AG09309 (cell line): ENCODE measurements around the gene HES1.

Experiments
- DNase-seq: peaks from one replicate; pipeline ENCODE4 v3.0.0-alpha.2; 2010; ENCODE audit warnings: low read depth
- H3K4me3 ChIP-seq: 2 replicates; pipeline ENCODE4 v1.5.1; 2011; ENCODE audit warnings: mild to moderate bottlenecking, low read depth, low read length, moderate library complexity; ENCODE audit not compliant: control insufficient read depth
- TF ChIP-seq, protein P1 (sequence below): IDR thresholded peaks from 2 replicates; pipeline ENCODE4 v1.5.1; 2011; ENCODE audit warnings: mild to moderate bottlenecking, low read depth, low read length, inconsistent platforms; ENCODE audit not compliant: insufficient read depth, control insufficient read depth; ENCODE audit errors: missing control alignments

HES1 gene

DNA sequence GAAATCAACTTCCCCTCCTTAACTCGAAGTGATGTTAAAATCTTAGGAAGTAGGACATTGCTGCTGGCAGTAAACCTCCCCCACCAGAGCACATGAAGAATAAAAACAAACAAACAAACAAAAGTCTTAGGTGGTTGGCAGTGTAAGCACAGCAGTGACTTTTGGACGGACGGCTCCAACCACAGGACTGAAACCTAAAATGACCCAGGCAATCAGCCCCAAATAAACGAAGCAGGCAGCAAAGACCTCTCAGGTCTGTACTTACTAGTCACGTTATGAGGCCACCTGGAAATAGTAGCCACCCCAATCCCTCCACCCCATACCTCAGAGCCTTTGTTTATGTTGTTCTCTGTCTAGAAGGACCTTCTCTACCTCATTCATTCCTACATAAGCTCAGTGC, 33.5 kb upstream of the HES1 start:
- TF ChIP-seq, protein P1, sequence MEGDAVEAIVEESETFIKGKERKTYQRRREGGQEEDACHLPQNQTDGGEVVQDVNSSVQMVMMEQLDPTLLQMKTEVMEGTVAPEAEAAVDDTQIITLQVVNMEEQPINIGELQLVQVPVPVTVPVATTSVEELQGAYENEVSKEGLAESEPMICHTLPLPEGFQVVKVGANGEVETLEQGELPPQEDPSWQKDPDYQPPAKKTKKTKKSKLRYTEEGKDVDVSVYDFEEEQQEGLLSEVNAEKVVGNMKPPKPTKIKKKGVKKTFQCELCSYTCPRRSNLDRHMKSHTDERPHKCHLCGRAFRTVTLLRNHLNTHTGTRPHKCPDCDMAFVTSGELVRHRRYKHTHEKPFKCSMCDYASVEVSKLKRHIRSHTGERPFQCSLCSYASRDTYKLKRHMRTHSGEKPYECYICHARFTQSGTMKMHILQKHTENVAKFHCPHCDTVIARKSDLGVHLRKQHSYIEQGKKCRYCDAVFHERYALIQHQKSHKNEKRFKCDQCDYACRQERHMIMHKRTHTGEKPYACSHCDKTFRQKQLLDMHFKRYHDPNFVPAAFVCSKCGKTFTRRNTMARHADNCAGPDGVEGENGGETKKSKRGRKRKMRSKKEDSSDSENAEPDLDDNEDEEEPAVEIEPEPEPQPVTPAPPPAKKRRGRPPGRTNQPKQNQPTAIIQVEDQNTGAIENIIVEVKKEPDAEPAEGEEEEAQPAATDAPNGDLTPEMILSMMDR, result no peak
- DNase-seq, result no peak
- no peak overlapping the region for H3K4me3 ChIP-seq

DNA sequence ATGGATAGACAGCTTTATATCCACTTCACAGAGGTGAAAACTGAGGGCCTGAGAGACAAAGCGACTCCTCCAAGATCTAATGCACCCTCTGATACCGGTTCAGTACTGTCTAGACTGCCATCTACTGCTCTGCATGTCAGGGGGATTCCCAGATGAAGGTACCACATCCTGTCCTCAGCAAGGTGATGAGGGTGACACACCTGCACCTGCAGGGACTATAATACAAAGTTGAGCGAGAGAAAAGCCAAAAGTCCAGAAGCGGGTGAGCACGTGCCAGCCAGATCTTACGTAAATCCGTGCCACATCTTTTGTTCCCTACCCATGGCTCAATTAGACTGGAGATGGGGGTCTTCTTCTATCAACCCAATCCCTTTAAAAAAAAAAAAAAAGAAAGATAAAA, 32.4 kb upstream of the HES1 start:
- TF ChIP-seq, protein P1, result no peak
- H3K4me3 ChIP-seq, result no peak overlapping the region
- no peak for DNase-seq

DNA sequence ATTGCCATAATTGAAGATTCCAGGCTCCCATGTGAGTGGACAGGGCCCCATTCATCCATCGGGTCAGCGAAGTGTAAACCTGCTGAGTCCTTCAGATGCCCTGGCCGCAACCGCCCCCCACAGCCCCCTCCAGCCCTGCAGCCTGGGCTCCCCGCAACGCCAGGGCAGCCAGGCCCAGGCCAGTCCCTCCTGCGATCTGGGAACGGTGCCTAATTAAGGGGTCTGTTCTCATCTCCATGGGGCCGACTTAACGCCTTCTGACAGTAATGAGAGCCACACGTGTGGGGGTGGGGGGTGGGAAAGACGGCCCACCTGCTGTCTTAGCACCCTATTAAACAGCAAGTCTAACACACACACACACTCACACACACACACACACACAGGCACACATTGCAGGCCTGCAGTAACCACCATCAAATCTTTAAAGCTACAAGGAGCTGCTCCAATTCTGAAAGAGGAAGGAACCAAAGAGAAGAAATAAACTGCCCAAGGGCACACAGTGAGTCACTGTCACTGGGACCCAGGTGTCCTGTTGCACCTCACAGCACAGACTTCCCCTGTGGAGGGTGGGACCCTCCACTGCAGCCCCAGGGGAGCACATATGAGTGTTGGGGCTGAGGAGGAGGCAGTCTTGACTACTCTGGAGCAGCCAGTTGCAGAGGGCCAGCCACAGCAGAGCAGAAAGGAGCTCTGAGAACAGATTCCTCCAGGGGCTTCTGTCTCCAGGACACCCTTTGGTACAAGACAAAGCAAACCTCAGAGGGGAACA, 31.8 kb upstream of the HES1 start:
- H3K4me3 ChIP-seq, result no peak overlapping the region
- no peak for DNase-seq
- TF ChIP-seq, protein P1, result no peak

DNA sequence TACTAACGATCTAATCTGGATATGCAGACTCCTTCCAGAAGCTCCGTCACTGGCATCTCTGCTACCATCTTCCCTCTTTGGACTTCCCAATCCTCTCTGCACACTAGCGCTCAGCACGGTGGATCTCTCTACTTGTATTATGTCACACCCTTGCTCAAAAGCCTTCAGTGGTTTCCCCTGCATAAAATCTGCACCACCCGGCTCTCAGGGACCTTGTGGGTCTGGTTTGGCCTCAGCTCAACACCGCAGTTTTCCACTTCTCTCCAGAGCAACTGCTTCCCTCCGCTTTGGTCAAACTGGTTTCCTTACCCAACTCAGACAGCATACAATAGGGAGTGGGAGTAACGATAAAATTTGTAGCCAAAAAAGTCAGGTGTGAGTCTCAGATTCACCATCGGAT, 30.7 kb upstream of the HES1 start:
- DNase-seq, result no peak
- no peak overlapping the region for H3K4me3 ChIP-seq
- TF ChIP-seq, protein P1, result no peak

DNA sequence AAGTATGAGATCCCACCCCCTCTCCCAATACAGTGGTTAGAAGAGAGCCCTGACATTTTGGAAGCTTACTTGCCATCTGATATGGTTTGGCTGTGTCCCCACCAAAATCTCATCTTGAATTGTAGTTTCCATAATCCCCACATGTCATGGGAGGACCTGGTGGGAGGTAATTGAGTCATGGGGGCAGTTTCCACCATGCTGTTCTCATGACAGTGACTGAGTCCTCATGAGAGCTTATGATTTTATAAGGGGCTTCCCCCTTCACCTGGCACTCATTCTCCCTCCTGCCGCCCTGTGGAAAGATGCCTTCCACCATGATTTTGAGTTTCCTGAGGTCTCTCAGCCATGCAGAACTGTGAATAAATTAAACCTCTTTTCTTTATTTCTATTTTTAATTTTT, 28.8 kb upstream of the HES1 start:
- H3K4me3 ChIP-seq, result no peak overlapping the region
- no peak for DNase-seq
- TF ChIP-seq, protein P1, result no peak

DNA sequence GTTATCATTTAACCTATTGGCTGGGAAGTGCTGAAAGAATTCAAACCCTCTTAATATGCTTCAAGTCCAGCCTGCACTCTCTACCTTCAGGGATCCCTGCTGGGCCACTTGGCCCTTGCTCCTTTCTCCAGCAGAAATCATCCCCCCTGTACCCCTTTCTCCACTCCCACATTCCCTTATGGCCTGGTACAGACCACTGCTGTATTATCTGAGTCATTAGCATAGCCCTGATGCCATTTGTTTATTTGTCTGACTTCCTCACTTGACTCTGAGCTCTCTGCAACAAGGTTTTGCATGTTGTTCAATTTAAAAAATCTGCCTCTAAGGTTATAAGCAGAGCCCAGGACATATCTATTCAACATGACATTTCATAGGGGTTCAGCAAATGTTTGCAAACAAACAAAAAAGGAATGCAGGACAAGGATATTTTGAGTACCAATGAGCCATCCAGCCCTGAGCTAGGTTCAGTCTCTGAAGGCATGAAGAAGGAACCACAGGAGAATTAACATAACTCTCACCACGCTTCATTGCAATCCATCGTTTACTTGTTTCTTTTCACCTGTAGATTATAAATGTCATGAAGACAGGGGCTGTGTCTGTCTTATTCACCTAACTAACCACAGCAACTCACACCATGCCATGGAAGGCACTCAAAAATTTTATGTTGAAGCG, 26.6 kb upstream of the HES1 start:
- no peak for DNase-seq
- no peak overlapping the region for H3K4me3 ChIP-seq
- TF ChIP-seq, protein P1, result no peak
